ENCODE results near the gene CD19. TPM values are rescaled to one million over a fixed set of nuclear protein-coding genes. Genes with fewer than 3 reads are reported as not detected.

The CD19 gene
- total RNA-seq, 6 experiments from 2014 or later = not detected

GRCh38 chr16:28903344-28904042, 28.3 kb upstream of the CD19 start:
- H3K36me3 Mint-ChIP-seq (ENCODE audit: low read depth) = no peaks in the 10 kb centered on the region
- H3K9me3 Mint-ChIP-seq = no peaks in the 10 kb centered on the region
- H3K4me1 Mint-ChIP-seq (ENCODE audit: low read depth) = no peaks in the 10 kb centered on the region
- DNase-seq = no peak
- H3K27me3 Mint-ChIP-seq (ENCODE audit: insufficient read depth) = peaks cover 4% of the 10 kb centered on the region; the same call in 1 of the 2 replicates
- TF ChIP-seq CTCF (IDR thresholded peaks at IDR 0.05) = no peak
- H3K4me3 Mint-ChIP-seq = no peak overlapping the region
- H3K27ac Mint-ChIP-seq = no peak overlapping the region

GRCh38 chr16:28904363-28904762, 27.4 kb upstream of the CD19 start:
- H3K4me1 Mint-ChIP-seq (ENCODE audit: low read depth) = no peaks in the 10 kb centered on the region
- H3K4me3 Mint-ChIP-seq = no peak overlapping the region
- no peak for DNase-seq
- no peak for TF ChIP-seq CTCF (IDR thresholded peaks at IDR 0.05)
- no peak overlapping the region for H3K27ac Mint-ChIP-seq
- H3K9me3 Mint-ChIP-seq = no peaks in the 10 kb centered on the region
- H3K27me3 Mint-ChIP-seq (ENCODE audit: insufficient read depth) = peaks cover 4% of the 10 kb centered on the region; the same call in 1 of the 2 replicates
- no peaks in the 10 kb centered on the region for H3K36me3 Mint-ChIP-seq (ENCODE audit: low read depth)

GRCh38 chr16:28904828-28905227, 26.9 kb upstream of the CD19 start:
- DNase-seq = no peak
- Mint-ChIP-seq H3K9me3 (no peaks in the 10 kb centered on the region), H3K36me3 (ENCODE audit: low read depth) (no peaks in the 10 kb centered on the region), H3K4me1 (ENCODE audit: low read depth) (no peaks in the 10 kb centered on the region), H3K4me3 (no peak overlapping the region), H3K27ac (no peak overlapping the region), H3K27me3 (ENCODE audit: insufficient read depth) (peaks cover 4% of the 10 kb centered on the region; the same call in 1 of the 2 replicates)
- peak; percentile 21; the same call in 1 of the 2 replicates for TF ChIP-seq CTCF (IDR thresholded peaks at IDR 0.05)

- Mint-ChIP-seq H3K36me3 (ENCODE audit: low read depth) (no peaks in the 10 kb centered on the region), H3K27me3 (ENCODE audit: insufficient read depth) (peaks cover 4% of the 10 kb centered on the region; the same call in 1 of the 2 replicates), H3K27ac (no peak overlapping the region), H3K4me3 (no peak overlapping the region), H3K4me1 (ENCODE audit: low read depth) (no peaks in the 10 kb centered on the region), H3K9me3 (no peaks in the 10 kb centered on the region)
- no peak for TF ChIP-seq CTCF (IDR thresholded peaks at IDR 0.05)
- DNase-seq = no peak
These were observed 26.5 kb upstream of the CD19 start for GRCh38 chr16:28905229-28905754.

GRCh38 chr16:28905800-28906372, 25.9 kb upstream of the CD19 start:
- Mint-ChIP-seq H3K4me1 (ENCODE audit: low read depth) (no peaks in the 10 kb centered on the region), H3K36me3 (ENCODE audit: low read depth) (no peaks in the 10 kb centered on the region), H3K27me3 (ENCODE audit: insufficient read depth) (peaks cover 4% of the 10 kb centered on the region; the same call in 1 of the 2 replicates), H3K9me3 (no peaks in the 10 kb centered on the region), H3K4me3 (no peak overlapping the region), H3K27ac (no peak overlapping the region)
- no peak for DNase-seq
- TF ChIP-seq CTCF (IDR thresholded peaks at IDR 0.05) = no peak
